Stimulated activated memory B cell treated with anti-CD40 and anti-IgM and Interleukin-4, amounts not matched to agents 10 μg/mL and 1 μg/mL and 100 μg/mL, for 72 hours (primary cell): ENCODE results near the gene PRKN.
A peak's percentile ranks its signal among the peaks of the same experiment; 100 is the strongest.

Experiments used
- ATAC-seq: fragments of 150-1000 bp; cut with Tn5 transposase; 2 replicates; pipeline ENCODE4 v1.10.0; 2021
- H3K27ac Mint-ChIP-seq: one replicate; pipeline ENCODE4 v1.8.0; 2022; ENCODE audit warnings: mild to moderate bottlenecking, mixed read lengths
- H3K27me3 Mint-ChIP-seq: one replicate; pipeline ENCODE4 v1.8.0; 2022; ENCODE audit warnings: mixed read lengths
- H3K36me3 Mint-ChIP-seq: one replicate; pipeline ENCODE4 v1.8.0; 2022; ENCODE audit warnings: mixed read lengths
- H3K4me1 Mint-ChIP-seq: one replicate; pipeline ENCODE4 v1.8.0; 2022; ENCODE audit warnings: mixed read lengths
- H3K4me3 Mint-ChIP-seq: one replicate; pipeline ENCODE4 v1.8.0; 2022; ENCODE audit warnings: mild to moderate bottlenecking, moderate library complexity, mixed read lengths
- H3K9me3 Mint-ChIP-seq: one replicate; pipeline ENCODE4 v1.8.0; 2022; ENCODE audit warnings: mixed read lengths

Gene PRKN

GRCh38 chr6:162363757-162364156, 363.8 kb downstream of the PRKN start:
- Mint-ChIP-seq H3K9me3 (no peaks in the 10 kb centered on the region), H3K4me1 (no peaks in the 10 kb centered on the region), H3K27me3 (no peaks in the 10 kb centered on the region), H3K27ac (no peak overlapping the region), H3K4me3 (no peak overlapping the region), H3K36me3 (peaks cover 7% of the 10 kb centered on the region)
- no peak for ATAC-seq

GRCh38 chr6:162360901-162361567, 366.5 kb downstream of the PRKN start:
- Mint-ChIP-seq H3K4me3 (no peak overlapping the region), H3K9me3 (no peaks in the 10 kb centered on the region), H3K27me3 (no peaks in the 10 kb centered on the region), H3K36me3 (no peaks in the 10 kb centered on the region), H3K27ac (no peak overlapping the region), H3K4me1 (no peaks in the 10 kb centered on the region)
- no peak for ATAC-seq

- Mint-ChIP-seq H3K27ac (no peak overlapping the region), H3K4me3 (no peak overlapping the region), H3K9me3 (no peaks in the 10 kb centered on the region), H3K27me3 (no peaks in the 10 kb centered on the region), H3K36me3 (no peaks in the 10 kb centered on the region), H3K4me1 (no peaks in the 10 kb centered on the region)
- no peak for ATAC-seq
Measured at GRCh38 chr6:162358625-162359024, 368.9 kb downstream of the PRKN start.

- no peaks in the 10 kb centered on the region for H3K9me3 Mint-ChIP-seq
- no peaks in the 10 kb centered on the region for H3K36me3 Mint-ChIP-seq
- H3K27me3 Mint-ChIP-seq = no peaks in the 10 kb centered on the region
- H3K27ac Mint-ChIP-seq = no peak overlapping the region
- H3K4me1 Mint-ChIP-seq = no peaks in the 10 kb centered on the region
- no peak overlapping the region for H3K4me3 Mint-ChIP-seq
- ATAC-seq = no peak
Measured at GRCh38 chr6:162345051-162345511, 382.5 kb downstream of the PRKN start.

GRCh38 chr6:162344646-162345010, 382.9 kb downstream of the PRKN start:
- no peak overlapping the region for H3K4me3 Mint-ChIP-seq
- no peaks in the 10 kb centered on the region for H3K4me1 Mint-ChIP-seq
- no peak for ATAC-seq
- no peaks in the 10 kb centered on the region for H3K36me3 Mint-ChIP-seq
- H3K9me3 Mint-ChIP-seq = no peaks in the 10 kb centered on the region
- no peaks in the 10 kb centered on the region for H3K27me3 Mint-ChIP-seq
- no peak overlapping the region for H3K27ac Mint-ChIP-seq

GRCh38 chr6:162343936-162344645, 383.5 kb downstream of the PRKN start:
- no peaks in the 10 kb centered on the region for H3K9me3 Mint-ChIP-seq
- H3K27me3 Mint-ChIP-seq = no peaks in the 10 kb centered on the region
- no peaks in the 10 kb centered on the region for H3K36me3 Mint-ChIP-seq
- no peaks in the 10 kb centered on the region for H3K4me1 Mint-ChIP-seq
- H3K27ac Mint-ChIP-seq = no peak overlapping the region
- no peak for ATAC-seq
- no peak overlapping the region for H3K4me3 Mint-ChIP-seq

GRCh38 chr6:162343198-162343935, 384.2 kb downstream of the PRKN start:
- Mint-ChIP-seq H3K27ac (no peak overlapping the region), H3K36me3 (no peaks in the 10 kb centered on the region)

GRCh38 chr6:162337412-162337811, 390.2 kb downstream of the PRKN start:
- no peaks in the 10 kb centered on the region for H3K27me3 Mint-ChIP-seq
- no peak for ATAC-seq
- H3K4me1 Mint-ChIP-seq = no peaks in the 10 kb centered on the region
- H3K9me3 Mint-ChIP-seq = peaks cover 2% of the 10 kb centered on the region
- H3K4me3 Mint-ChIP-seq = no peak overlapping the region
- H3K36me3 Mint-ChIP-seq = no peaks in the 10 kb centered on the region
- no peak overlapping the region for H3K27ac Mint-ChIP-seq

More at GRCh38 chr6:162343198-162343935, 384.2 kb downstream of the PRKN start:
- Mint-ChIP-seq H3K4me3 (no peak overlapping the region), H3K4me1 (no peaks in the 10 kb centered on the region), H3K27me3 (no peaks in the 10 kb centered on the region), H3K9me3 (no peaks in the 10 kb centered on the region)
- ATAC-seq = no peak

GRCh38 chr6:162336359-162336758, 391.2 kb downstream of the PRKN start:
- H3K27me3 Mint-ChIP-seq = no peaks in the 10 kb centered on the region
- H3K9me3 Mint-ChIP-seq = peaks cover 2% of the 10 kb centered on the region
- H3K36me3 Mint-ChIP-seq = no peaks in the 10 kb centered on the region
- H3K4me1 Mint-ChIP-seq = no peaks in the 10 kb centered on the region
- no peak overlapping the region for H3K27ac Mint-ChIP-seq
- H3K4me3 Mint-ChIP-seq = no peak overlapping the region
- no peak for ATAC-seq

- peak; percentile 36 for ATAC-seq
- no peaks in the 10 kb centered on the region for H3K27me3 Mint-ChIP-seq
- H3K4me1 Mint-ChIP-seq = no peaks in the 10 kb centered on the region
- no peak overlapping the region for H3K4me3 Mint-ChIP-seq
- peaks cover 2% of the 10 kb centered on the region for H3K9me3 Mint-ChIP-seq
- no peaks in the 10 kb centered on the region for H3K36me3 Mint-ChIP-seq
- H3K27ac Mint-ChIP-seq = no peak overlapping the region
Measured at GRCh38 chr6:162332365-162332764, 395.2 kb downstream of the PRKN start.

- Mint-ChIP-seq H3K27ac (no peak overlapping the region), H3K27me3 (no peaks in the 10 kb centered on the region), H3K4me1 (no peaks in the 10 kb centered on the region), H3K36me3 (no peaks in the 10 kb centered on the region), H3K9me3 (peaks cover 2% of the 10 kb centered on the region), H3K4me3 (no peak overlapping the region)
- no peak for ATAC-seq
Measured at GRCh38 chr6:162331911-162332310, 395.7 kb downstream of the PRKN start.

GRCh38 chr6:162325826-162326225, 401.7 kb downstream of the PRKN start:
- H3K4me1 Mint-ChIP-seq = no peaks in the 10 kb centered on the region
- no peak overlapping the region for H3K4me3 Mint-ChIP-seq

GRCh38 chr6:162325051-162325450, 402.5 kb downstream of the PRKN start:
- ATAC-seq = no peak
- Mint-ChIP-seq H3K9me3 (no peaks in the 10 kb centered on the region), H3K27ac (no peak overlapping the region), H3K27me3 (no peaks in the 10 kb centered on the region), H3K4me1 (no peaks in the 10 kb centered on the region), H3K36me3 (no peaks in the 10 kb centered on the region), H3K4me3 (no peak overlapping the region)

More at GRCh38 chr6:162325826-162326225, 401.7 kb downstream of the PRKN start:
- ATAC-seq = no peak
- Mint-ChIP-seq H3K27ac (no peak overlapping the region), H3K27me3 (no peaks in the 10 kb centered on the region), H3K9me3 (no peaks in the 10 kb centered on the region), H3K36me3 (no peaks in the 10 kb centered on the region)

- Mint-ChIP-seq H3K27ac (no peak overlapping the region), H3K27me3 (no peaks in the 10 kb centered on the region), H3K9me3 (no peaks in the 10 kb centered on the region), H3K36me3 (no peaks in the 10 kb centered on the region), H3K4me3 (no peak overlapping the region), H3K4me1 (no peaks in the 10 kb centered on the region)
- no peak for ATAC-seq
Measured at GRCh38 chr6:162315291-162315690, 412.3 kb downstream of the PRKN start.

GRCh38 chr6:162313922-162314660, 413.5 kb downstream of the PRKN start:
- H3K27me3 Mint-ChIP-seq = no peaks in the 10 kb centered on the region
- H3K9me3 Mint-ChIP-seq = peaks cover 4% of the 10 kb centered on the region
- no peak for ATAC-seq
- H3K4me1 Mint-ChIP-seq = no peaks in the 10 kb centered on the region
- H3K36me3 Mint-ChIP-seq = peaks cover 7% of the 10 kb centered on the region
- no peak overlapping the region for H3K27ac Mint-ChIP-seq
- H3K4me3 Mint-ChIP-seq = no peak overlapping the region
